Vagina (tissue), 2 donors: ENCODE data around the gene MBD3. TPM values are rescaled to one million over a fixed set of nuclear protein-coding genes. Genes with fewer than 3 reads are reported as not detected.
"Not testable (repeated sequence)": the region's sequence is repeated elsewhere in the genome, so short reads cannot be mapped to it uniquely, and the experiment has no call there.

ENCODE experiments used
- DNase-seq, 2 donors: peaks; one replicate each; pipeline ENCODE4 v3.0.0-alpha.2; 2017; ENCODE audit errors: extremely low spot score in 2 of 2
- H3K27ac ChIP-seq: fragments of 200-600 bp; sonication (generic); one replicate; pipeline ENCODE4 v1.5.1; 2019
- H3K27me3 ChIP-seq: fragments of 200-600 bp; sonication (generic); one replicate; pipeline ENCODE4 v1.5.1; 2019
- H3K36me3 ChIP-seq, 2 donors: fragments of 200-600 bp; sonication (generic); one replicate each; pipeline ENCODE4 v1.5.1; 2017 to 2019
- H3K4me1 ChIP-seq: fragments of 200-600 bp; sonication (generic); one replicate; pipeline ENCODE4 v1.5.1; 2019
- H3K4me3 ChIP-seq, 2 donors: fragments of 200-600 bp; sonication (generic); 1 replicate in 1 of 2; 2 replicates in 1 of 2; pipeline ENCODE4 v1.5.1; 2016 to 2019
- H3K9me3 ChIP-seq: fragments of 200-600 bp; sonication (generic); one replicate; pipeline ENCODE4 v1.5.1; 2019
- POLR2A ChIP-seq, 2 donors: fragments of 450-650 bp; IDR thresholded peaks; one replicate each; pipeline ENCODE4 v1.6.1; 2017; ENCODE audit warnings: antibody characterized with exemption in 2 of 2, mild to moderate bottlenecking in 2 of 2, moderate library complexity in 2 of 2
- POLR2AphosphoS5 ChIP-seq, 2 donors: sonication (generic); formaldehyde crosslinking; IDR thresholded peaks; one replicate each; pipeline ENCODE4 v1.9.0; 2017; ENCODE audit warnings: antibody characterized with exemption in 2 of 2, mild to moderate bottlenecking in 2 of 2, low read depth in 1 of 2; ENCODE audit not compliant: insufficient read depth in 1 of 2
- intact Hi-C: fragments of 100-400 bp; cut with DNase I; formaldehyde crosslinking; loops from one replicate; pipeline ENCODE4 v1.15.1; 2023
- total RNA-seq: library from RNA; depleted of rRNA; stranded (reverse); fragments of >200 nt; gene quantifications from one replicate; pipeline ENCODE4 v1.2.3, GENCODE V29; 2016
- TF ChIP-seq, protein P1 (sequence below), 3 experiments: fragments of 450-650 bp in 2 of 3; fragments of 200-600 bp in 1 of 3; sonication (generic) in 1 of 3; IDR thresholded peaks; one replicate each; pipeline ENCODE4 v1.5.1; 2017 to 2019; ENCODE audit warnings: antibody characterized with exemption in 3 of 3, mild to moderate bottlenecking in 2 of 3, moderate library complexity in 2 of 3

Gene MBD3
- total RNA-seq, 1 donor from 2014 or later: 66.0 TPM

- no peaks in the 10 kb centered on the region for H3K9me3 ChIP-seq
- TF ChIP-seq, protein P1, sequence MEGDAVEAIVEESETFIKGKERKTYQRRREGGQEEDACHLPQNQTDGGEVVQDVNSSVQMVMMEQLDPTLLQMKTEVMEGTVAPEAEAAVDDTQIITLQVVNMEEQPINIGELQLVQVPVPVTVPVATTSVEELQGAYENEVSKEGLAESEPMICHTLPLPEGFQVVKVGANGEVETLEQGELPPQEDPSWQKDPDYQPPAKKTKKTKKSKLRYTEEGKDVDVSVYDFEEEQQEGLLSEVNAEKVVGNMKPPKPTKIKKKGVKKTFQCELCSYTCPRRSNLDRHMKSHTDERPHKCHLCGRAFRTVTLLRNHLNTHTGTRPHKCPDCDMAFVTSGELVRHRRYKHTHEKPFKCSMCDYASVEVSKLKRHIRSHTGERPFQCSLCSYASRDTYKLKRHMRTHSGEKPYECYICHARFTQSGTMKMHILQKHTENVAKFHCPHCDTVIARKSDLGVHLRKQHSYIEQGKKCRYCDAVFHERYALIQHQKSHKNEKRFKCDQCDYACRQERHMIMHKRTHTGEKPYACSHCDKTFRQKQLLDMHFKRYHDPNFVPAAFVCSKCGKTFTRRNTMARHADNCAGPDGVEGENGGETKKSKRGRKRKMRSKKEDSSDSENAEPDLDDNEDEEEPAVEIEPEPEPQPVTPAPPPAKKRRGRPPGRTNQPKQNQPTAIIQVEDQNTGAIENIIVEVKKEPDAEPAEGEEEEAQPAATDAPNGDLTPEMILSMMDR (IDR thresholded peaks at IDR 0.05): no peak
- no peak for TF ChIP-seq POLR2A (IDR thresholded peaks at IDR 0.05)
- no peak for TF ChIP-seq POLR2AphosphoS5 (IDR thresholded peaks at IDR 0.05; ENCODE audit: insufficient read depth in 1 of 2, low read depth in 1 of 2)
- H3K4me3 ChIP-seq: no peak overlapping the region
- H3K4me1 ChIP-seq: no peaks in the 10 kb centered on the region
- no peaks in the 10 kb centered on the region for H3K27me3 ChIP-seq
- H3K27ac ChIP-seq: no peak overlapping the region
- no peaks in the 10 kb centered on the region for H3K36me3 ChIP-seq
- intact Hi-C loops: no loop called here
- DNase-seq: no peak
Observed at GRCh38 chr19:1532003-1532402, 60.7 kb downstream of the MBD3 start.

DNA sequence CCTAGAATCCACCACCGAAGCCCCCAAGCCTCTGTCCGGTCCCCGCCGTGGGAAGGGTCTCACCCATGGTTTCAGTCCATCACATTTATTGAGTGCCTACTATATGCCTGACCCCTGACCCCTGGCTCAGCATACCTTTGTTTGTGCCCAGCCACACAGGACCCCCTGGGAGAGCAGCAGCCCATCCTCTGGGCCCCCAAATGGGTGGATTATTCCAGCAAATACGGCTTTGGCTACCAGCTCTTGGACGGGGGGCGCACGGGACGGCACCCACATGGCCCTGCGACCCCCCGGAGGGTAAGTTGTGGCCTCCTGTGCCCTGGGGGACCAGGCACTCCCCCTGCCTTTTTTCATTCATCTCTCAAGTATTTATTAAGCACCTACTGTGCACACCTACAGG is 61.1 kb downstream of the MBD3 start:
- H3K9me3 ChIP-seq: no peaks in the 10 kb centered on the region
- intact Hi-C loops: no loop called here
- H3K36me3 ChIP-seq: no peaks in the 10 kb centered on the region
- H3K27ac ChIP-seq: no peak overlapping the region
- H3K4me3 ChIP-seq: no peak overlapping the region
- H3K4me1 ChIP-seq: no peaks in the 10 kb centered on the region
- H3K27me3 ChIP-seq: no peaks in the 10 kb centered on the region
- DNase-seq: no peak
- TF ChIP-seq POLR2A (IDR thresholded peaks at IDR 0.05): no peak
- TF ChIP-seq POLR2AphosphoS5 (IDR thresholded peaks at IDR 0.05; ENCODE audit: insufficient read depth in 1 of 2, low read depth in 1 of 2): no peak
- TF ChIP-seq, protein P1 (IDR thresholded peaks at IDR 0.05): no peak

- H3K27me3 ChIP-seq, H3K9me3 ChIP-seq, H3K4me3 ChIP-seq, DNase-seq, H3K4me1 ChIP-seq, H3K36me3 ChIP-seq, intact Hi-C loops, H3K27ac ChIP-seq: not testable (repeated sequence)
Observed at GRCh38 chr19:1530856-1531255, 61.8 kb downstream of the MBD3 start.

- Histone ChIP-seq H3K4me3 (no peak overlapping the region), H3K9me3 (no peaks in the 10 kb centered on the region), H3K27ac (no peak overlapping the region), H3K4me1 (peaks cover 9% of the 10 kb centered on the region), H3K27me3 (no peaks in the 10 kb centered on the region), H3K36me3 (no peaks in the 10 kb centered on the region)
- intact Hi-C loops: no loop called here
- no peak for TF ChIP-seq POLR2AphosphoS5 (IDR thresholded peaks at IDR 0.05; ENCODE audit: insufficient read depth in 1 of 2, low read depth in 1 of 2)
- TF ChIP-seq, protein P1 (IDR thresholded peaks at IDR 0.05): no peak
- TF ChIP-seq POLR2A (IDR thresholded peaks at IDR 0.05): no peak
- no peak for DNase-seq
Observed at GRCh38 chr19:1529430-1529816, 63.2 kb downstream of the MBD3 start.

- Histone ChIP-seq H3K4me3 (no peak overlapping the region), H3K4me1 (peaks cover 11% of the 10 kb centered on the region), H3K27me3 (no peaks in the 10 kb centered on the region), H3K27ac (no peak overlapping the region), H3K9me3 (no peaks in the 10 kb centered on the region), H3K36me3 (no peaks in the 10 kb centered on the region)
- DNase-seq: no peak
- intact Hi-C loops: no loop called here
- TF ChIP-seq POLR2AphosphoS5 (IDR thresholded peaks at IDR 0.05; ENCODE audit: insufficient read depth in 1 of 2, low read depth in 1 of 2) (no peak), POLR2A (IDR thresholded peaks at IDR 0.05) (no peak)
- TF ChIP-seq, protein P1 (IDR thresholded peaks at IDR 0.05): no peak
Observed at GRCh38 chr19:1528596-1529429, 63.9 kb downstream of the MBD3 start.
